ENCODE results near the gene KXD1.
"Not testable (repeated sequence)": the region's sequence is repeated elsewhere in the genome, so short reads cannot be mapped to it uniquely, and the experiment has no call there.

Gene KXD1, protein sequence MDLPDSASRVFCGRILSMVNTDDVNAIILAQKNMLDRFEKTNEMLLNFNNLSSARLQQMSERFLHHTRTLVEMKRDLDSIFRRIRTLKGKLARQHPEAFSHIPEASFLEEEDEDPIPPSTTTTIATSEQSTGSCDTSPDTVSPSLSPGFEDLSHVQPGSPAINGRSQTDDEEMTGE

DNA sequence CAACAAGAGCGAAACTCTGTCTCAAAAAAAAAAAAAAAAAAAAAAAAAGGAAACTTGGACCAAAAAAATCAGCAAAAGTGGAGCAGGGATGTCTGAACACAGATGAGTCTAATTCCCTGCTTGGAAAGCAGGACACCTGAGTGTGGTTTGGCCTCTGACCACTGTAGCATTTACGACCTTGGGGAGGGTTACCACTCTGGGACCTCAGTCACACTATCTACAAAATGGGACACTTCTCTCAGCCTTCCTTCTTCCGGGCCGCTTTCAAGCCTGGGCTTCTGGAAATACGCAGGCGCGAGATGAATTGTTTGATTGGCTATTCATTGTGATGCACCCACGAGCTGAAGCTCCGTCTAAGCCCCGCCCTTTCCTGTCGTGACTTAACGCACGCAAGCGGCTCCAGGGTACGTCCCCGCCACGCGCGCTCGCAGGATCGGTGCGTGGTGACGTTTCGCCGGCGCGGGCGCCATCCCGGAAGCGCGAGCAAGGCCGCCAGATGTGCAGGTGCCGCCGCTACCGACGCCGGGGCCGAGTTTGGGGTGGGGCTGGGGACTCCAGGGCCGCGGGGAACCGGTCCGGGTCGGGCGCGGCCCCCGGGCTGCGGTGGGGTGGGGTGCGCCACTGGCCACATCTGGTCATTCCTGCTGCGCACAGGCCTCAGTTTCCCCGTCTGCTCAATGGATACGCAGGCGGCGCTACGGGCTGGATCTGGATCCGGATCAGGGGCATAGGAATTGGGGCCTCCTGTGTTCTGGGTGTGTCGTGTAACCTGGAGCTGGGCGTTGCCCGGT is at the start of gene KXD1:
KXD1 (plus strand) TSS at position 460 of the 791 bp plus-strand sequence. CDS start 4,187 bp downstream, outside the sequence.
- DNase-seq: peak; percentile 94

DNA sequence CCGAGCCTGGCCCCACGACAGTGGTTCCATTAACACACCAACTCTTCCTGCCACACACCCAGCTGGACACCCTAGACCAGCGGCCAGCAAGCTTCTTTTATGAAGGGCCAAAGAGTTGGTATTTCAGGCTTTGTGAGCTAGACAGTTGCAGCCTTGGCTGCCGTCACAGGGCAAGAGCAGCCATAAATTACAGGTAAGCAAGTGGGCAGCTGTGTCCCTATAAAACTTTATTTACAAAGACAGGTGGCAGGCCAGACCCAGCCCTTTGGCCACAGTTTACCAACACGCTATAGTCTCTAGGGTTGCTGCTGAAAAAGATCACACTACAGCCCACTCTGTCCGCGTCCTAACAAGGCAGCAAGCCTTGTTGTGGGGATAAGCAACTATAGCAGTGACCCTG is 49.1 kb upstream of the KXD1 start:
- no peak for DNase-seq

DNA sequence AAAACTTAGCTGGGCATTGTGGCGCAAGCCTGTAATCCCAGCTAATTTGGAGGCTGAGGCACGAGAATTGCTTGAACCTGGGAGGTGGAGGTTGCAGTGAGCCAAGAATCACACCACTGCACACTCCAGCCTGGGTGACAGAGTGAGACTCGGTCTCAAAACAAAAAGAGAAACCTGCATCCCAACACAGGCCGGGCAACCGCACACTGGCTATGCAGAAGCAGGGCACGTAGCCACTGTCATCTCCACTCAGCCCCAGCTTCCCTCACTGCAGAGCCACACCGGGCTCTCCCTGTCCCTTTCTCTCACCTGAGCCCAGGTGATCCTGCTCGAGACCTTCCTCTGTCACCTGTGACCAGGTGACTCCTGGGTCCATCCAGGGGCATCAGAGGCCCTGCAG is 47.5 kb upstream of the KXD1 start:
- no peak for DNase-seq

DNA sequence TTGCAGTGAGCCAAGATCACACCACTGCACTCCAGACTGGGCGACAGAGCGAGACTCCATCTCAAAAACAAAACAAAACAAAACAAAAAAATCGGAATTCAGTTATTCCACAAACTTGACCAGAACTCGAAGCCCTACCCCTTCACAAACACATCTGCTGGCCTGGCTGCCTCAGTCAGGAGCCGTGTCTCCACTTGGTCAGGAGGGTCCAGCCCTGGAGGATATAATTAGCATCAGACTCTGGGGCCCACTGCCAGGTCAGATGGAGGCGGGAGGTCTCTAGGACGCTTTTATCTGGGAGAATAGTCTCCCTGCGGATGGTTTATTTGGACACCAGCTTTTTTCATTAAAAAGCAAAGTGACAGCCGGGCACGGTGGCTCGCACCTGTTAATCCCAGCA is 43.8 kb upstream of the KXD1 start:
- DNase-seq: no peak

DNA sequence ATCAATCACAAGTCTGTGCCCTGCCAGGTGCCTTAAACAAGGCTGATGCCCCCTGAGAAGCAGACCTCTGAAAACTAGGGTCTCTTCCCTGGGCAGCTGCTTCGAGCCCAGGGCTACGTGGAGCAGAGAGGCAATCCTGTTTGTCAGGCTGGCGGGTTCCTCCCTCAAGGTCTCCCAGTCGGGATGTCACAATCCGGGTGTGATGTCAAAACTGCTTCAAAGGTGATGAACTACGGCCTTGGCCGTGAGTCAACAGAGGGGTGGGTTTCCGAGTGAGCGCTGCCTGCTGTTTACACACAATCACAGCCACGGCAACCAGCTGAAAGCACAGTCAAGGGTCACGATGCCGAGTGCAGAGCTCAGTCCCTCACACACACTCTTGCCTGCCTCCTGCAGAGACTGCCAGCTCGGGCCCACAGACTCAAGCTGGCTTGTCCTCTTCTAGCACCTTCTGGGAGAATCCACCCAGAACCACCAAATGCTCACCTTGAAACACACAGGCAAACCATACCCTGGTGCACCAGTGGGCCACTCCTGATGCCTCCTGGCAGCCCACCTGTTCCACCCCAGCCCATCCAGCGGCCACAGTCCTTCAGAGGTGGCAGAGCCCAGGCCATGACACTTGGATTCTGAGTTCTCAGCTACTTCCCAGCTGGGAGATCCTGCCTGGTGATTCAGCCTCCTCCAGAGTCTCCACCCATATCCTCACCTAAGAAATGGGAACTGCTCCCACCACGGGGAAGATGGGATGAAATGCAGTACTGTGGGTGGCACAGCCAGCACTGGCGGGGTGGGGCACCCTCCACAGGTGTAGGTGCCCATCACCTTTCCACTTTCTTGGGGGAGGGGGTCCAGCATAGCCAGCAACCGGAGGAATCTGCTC is 42.6 kb upstream of the KXD1 start:
- DNase-seq: no peak

DNA sequence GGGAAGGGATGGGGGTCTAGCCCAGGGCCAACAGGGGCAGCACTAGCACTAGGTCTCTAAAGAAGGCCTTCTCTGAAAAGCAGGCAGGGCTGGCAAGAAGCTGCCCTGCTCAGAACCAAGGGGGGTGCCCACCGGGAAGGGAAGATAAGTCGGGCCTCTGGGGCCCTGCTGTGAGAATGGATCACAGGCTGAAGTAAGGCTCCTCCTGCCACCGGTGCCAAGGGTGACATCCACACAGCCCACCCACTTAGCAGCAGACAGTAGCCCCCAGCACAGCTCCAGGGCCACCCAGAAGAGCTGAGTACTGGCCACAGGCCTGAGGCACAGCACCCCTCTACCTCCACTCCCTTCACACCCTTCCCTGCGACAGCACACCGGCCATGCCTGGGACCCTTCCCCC is 41.7 kb upstream of the KXD1 start:
- DNase-seq: no peak

DNA sequence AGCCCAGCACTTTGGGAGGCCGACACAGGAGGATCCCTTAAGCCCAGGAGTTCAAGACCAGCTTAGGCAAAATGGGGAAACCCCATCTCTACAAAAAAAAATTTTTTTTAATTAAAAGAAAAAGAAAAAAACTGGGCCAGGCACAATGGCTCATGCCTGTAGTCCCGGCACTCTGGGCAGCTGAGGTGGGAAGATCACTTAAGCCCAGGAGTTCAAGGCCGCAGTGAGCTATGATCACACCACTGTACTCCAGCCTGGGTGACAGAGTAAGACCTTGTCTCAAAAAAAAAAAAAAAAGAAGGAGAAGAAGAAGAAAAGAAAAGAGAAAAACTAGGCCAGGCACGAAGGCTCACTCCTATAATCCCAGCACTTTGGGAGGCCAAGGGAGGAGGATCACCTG is 40.1 kb upstream of the KXD1 start:
- DNase-seq: no peak

DNA sequence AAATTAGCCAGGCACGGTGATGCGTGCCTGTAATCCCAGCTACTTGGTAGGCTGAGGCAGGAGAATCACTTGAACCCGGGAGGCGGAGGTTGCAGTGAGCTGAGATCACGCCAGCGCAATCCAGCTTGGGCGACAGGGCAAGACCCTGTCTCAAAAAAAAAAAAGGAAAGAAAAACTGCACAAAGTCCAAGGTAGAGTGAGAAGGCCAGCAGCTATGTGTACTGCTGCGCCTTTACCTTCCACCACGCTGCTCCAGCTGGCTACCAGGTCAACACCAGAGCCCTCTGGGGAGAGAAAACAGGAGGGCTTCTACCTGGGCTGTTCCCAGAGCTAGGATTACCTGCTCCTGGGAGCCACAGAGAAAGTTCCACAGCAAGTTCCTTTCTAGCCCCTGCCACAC is 39.0 kb upstream of the KXD1 start:
- DNase-seq: no peak

DNA sequence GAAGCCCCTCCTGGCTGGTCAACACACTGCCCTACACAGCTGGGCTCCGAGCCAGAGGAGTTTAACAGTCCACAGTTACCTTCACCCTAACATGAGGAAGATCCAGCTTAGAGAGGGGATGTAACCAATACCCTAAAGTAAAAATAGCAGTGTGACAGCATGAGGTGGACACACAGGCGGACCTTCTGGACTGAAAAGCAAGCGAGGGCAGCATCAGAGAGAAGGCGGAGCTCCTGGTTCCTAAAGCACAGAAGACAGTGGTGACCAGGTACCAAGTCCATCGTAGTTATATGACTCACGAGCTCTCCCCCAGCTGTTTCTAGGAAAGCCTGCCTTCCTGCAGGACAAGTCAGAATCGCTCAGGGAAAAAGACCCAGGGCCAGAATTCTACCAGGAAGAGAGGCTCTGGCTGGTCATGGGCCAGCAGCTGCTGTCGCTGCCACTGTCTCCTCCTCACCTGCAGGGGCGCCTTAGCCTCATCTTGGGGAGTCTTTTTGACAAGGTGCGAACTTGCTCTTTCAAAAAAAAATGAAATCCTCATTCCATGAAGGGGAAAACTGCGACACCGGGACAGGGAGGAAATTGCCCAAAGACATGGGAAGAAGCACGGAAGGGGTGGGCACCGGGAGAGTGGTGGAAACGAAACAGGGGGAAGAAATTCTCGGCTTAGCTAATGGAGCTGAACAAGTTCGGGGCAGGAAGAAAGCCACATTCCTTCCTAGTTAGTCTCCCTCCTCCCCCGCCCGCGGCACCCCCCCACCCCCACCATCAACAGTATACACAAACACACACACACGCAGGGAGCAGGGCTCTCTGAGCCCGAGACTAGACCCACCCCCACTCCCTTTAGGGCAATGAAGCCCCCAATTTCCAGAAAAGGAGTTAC is 37.5 kb upstream of the KXD1 start:
- no peak for DNase-seq

DNA sequence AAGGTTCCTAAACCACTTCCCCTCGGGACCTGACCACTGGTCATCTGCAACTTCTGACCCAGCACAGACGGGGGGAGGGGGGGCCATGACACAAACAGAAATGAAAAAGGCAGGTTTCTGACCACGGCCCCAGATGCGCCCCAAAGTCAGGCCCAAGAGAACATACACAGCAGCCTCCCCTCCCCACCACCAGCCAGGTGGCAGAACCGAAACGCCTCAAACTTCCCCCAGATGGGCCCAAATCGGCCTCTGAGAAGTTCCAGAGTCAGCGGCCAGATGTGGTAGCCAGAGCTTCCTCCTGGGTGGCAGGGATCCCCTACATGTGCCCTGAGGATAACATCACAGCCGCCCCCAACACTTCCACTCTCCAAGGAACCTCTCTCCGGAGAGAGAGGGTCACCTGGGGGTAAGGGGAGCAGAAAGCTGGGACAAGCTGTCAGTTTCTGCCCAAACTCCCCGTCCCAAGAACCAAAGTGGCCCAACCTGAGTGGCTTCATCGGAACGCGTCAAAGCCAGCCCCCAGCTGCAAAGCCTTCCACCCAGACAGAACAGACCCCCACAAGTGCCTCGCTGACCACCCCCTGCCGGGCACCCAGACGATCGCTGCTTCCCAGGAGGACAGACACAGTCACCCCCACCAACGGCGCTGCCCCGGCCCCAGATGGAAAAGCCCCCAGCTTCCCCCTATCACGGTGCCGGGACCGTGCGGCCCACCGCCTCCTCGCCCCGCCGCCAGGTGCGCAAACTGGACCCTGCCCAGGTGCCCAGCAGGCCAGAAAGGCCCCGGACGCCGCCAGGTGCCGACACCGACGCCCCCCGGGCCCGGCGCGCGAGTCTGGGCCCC is 36.6 kb upstream of the KXD1 start:
- no peak for DNase-seq

DNA sequence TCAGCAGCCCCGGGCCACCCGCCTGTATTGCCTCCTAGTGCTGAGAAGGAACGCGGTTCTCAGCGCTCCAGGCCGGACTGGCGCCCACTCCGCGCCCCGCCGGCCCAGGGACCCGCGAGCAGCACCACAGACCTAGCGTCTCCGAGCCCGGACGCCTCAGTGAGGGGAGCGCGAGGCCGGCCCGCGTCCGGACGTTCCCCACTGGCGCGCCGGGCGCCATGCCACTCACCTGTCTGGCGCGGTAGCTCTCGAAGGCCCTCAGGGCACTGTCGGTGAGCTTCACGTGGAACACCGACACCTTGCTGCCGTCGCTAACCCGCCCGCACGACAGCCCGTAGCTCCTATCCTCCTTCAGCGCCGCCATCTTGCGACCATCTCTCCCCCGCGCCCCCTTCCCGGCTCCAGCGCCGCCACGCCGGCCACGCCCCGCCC is 36.0 kb upstream of the KXD1 start, which contains the start of gene ELL:
ELL (minus strand) TSS at position 379 of the 432 bp plus-strand sequence; CDS start at position 364, 15 bp downstream.
- no peak for DNase-seq

DNA sequence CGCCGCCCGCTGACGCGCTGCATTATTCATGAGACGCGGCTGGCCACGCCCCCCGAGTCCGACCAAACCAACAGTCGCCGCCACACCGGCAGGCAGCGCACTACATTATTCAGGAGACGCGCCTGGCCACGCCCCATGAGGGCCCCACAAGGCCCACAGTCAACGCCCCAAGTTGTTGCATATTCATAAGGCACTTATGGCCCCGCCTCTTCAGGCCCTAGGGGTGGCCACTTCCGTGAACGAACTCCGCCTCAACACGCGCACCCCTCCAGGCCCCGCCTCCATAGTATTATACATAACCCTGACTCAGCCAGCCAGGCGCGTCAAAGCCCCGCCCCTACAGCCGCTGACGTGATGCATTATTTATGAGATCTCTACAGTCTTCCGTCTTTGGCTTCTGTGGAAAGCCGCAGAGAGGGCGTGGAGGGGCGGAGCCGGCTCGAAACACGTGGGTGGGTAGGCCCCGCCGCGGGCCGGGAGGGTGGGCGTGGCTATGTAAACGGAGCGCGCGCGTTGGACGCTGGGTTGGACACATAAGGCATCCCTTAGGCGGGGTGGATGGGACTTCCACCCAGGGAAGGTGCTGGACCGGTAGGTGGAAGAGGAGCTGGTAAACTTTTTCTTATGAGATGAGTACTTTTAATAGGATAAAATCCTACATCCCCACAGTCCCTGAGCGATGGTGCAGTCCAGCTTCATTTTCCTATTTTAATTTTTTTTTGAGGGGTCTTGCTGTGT is 35.4 kb upstream of the KXD1 start:
- peak; percentile 100 for DNase-seq

DNA sequence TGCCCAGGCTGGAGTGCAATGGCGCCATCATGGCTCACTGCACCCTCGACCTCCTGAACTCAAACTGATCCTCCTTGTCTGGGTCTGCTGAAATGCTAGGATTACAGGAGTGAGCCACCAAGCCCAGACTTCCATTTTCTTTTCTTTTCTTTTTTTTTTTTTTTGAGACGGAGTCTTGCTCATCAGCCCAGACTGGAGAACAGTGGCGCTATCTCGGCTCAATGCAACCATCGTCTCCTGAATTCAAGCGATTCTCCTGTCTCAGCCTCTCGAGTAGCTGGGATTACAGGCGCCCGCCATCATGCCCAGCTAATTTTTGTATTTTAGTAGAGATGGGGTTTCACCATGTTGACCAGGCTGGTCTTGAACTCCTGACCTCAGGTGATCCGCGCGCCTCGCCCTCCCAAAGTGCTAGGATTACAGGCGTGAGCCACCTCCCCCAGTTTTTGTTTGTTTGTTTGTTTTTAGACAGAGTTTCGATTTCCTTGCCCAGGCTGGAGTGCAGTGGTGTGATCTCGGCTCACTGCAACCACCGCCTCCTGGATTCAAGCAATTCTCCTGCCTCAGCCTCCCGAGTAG is 34.7 kb upstream of the KXD1 start:
- not testable (repeated sequence) for DNase-seq

DNA sequence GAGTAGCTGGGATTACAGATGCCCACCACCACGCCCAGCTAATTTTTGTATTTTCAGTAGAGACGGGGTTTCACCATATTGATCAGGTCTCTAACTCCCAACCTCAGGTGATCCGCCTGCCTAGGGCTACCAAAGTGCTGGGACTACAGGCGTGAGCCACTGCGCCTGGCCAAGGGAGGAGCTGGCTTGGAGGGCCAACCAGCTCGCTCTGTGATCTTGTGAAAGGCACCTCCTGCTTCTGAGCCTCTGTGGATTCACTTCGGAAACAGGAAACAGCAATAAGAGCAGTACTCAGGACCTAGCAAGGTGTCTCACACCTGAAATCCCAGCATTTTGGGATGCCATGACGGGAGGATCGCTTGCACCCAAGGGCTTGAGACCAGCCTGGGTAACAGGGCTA is 33.8 kb upstream of the KXD1 start:
- no peak for DNase-seq

DNA sequence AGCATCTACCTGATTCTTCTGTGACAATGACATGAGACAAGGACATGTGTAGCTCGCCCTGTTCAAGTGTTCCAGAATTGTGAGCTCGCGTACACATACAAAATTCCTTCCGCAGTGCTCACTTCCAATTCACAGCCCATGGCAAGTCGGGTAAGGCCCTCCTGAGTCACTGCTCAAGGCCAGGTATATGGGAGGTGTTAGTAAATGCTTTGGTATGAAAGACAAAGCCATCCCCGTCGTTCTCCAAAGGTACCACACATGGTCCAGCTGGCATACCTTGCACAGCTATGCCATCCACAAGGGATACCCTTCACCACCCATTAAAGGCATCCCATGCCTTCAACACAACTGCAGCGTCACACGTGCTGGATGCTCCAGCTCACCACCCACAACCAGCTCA is 31.4 kb upstream of the KXD1 start:
- no peak for DNase-seq

DNA sequence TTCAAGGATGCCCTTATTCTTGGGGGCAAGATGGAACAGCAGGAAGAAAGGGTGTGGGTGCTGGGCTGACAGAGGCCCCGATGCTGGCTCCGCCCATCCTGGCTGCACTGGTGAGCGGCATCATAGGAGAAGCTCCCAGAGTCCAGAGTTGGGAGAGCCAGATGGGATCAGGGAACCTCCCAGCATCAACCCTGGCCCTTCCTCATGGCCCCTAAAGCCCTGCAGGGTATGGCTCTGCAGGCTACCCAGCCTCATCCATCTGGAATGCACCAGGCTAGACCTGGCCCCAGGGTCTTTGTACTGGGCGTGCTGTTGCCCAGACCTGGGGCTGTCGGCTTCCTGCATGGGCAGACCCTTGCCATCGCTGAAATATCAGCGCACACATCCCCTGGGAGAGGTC is 27.9 kb upstream of the KXD1 start:
- no peak for DNase-seq

DNA sequence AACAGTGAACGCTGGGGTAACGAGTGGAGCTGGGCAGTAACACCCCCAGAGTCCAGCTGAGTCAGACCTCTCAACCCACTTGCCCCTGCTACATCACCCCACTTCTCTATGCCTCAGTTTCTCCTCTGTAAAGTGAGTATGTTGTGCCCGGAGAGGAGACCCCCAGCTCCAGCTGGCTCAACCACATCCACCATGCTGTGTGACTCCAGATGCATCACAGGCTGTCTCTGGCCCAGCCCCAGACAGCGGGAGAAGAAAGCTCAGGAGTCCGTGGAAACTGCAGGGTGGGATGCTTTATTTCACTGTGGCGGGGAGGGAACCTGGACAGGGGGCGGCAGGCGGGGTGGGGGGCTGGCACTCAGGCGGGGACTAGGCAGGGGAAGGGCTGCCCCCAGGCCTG is 26.2 kb upstream of the KXD1 start:
- no peak for DNase-seq

DNA sequence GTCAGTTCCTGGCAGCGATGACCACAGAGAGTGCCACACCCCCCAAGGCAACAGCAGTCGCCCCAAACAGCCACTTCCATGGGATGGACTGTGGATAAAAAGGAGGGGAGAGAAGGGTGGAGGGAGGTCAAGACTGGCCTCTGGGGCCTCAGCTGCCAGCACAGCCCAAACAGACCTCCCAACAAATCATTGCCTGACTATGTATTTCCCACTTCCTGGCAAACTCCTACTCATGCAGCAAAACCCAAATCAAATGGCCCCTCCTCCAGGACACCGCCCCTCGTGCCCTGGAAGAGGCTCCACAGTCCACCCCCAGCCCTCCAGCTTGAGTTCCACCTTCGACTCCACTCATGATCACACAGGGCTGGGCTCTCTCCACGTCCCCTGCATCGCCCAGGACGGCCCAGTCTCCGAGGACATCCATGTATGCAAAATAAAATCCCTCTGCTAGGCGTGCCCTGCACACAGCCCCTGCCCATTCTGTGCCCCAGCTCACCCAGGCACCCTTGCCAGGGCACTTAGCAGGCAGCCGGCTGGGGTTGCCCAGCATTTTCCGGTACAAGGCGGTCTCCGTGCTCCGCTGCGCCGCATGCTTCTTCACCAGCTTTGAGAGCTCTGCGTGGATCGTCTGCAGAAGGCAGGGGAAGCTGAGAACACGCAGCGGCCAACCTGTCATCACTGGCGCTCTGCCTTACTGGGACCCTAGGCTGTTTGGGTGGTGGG is 25.3 kb upstream of the KXD1 start:
- DNase-seq: no peak

DNA sequence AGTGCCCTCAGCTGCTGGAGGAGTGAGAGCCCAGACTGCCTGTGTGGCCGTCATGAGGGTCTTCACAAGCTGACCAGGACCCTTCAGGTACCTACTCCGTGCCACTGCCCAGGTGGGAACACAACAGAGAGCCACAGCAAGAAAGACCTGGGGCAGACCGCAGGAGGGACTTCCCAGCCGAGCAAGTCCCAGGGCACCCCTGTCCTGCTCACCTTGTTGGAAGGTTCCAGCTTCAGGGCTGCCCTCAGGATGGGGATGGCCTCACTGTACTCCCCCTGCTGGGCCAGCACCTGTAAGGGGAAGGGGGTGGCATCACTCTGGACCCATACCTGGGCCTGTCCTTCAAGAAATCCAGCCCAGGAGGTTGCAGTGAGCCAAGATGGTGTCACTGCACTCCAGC is 24.6 kb upstream of the KXD1 start:
- DNase-seq: no peak

DNA sequence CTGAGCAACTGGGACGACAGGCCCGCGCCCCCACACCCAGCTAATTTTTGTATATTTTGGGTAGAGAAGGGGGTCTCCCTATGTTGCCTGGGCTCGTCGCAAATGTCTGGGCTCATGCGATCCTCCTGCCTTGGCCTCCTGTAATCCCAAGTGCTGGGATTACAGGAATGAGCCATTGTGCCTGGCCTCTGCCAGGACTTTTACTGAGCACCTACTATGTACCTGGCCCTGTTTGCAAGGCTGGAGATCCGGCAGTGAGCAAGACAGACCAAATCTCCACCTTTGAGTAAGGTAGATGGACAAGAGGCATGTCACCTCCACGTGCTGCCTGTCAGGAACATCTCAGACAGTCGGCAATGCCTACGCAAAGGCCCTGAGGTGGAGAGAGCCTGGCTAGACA is 21.2 kb upstream of the KXD1 start:
- no peak for DNase-seq

Measured in NCI-H1048 (cell line).